ENCODE measurements around the gene ABLIM3. TPM values are rescaled to one million over a fixed set of nuclear protein-coding genes. Genes with fewer than 3 reads are reported as not detected.

The ABLIM3 gene
- total and polyA plus RNA-seq, 10 of the 15 experiments (the other 5 are each of a cell fraction or from before 2014, with no cell fraction given): 0.03 TPM; not detected in 9

GRCh38 chr5:149274939-149275338 is 133.6 kb downstream of the ABLIM3 start:
- Histone ChIP-seq H3K27ac (ENCODE audit: control insufficient read depth, insufficient read depth) (no peak overlapping the region), H3K9ac (ENCODE audit: control insufficient read depth, insufficient read depth, low read length) (no peak overlapping the region), H3K36me3 (ENCODE audit: control insufficient read depth in 2 of 2, insufficient read depth in 2 of 2, low read length in 1 of 2) (no peaks in the 10 kb centered on the region), H3K27me3 (replicated peaks in 1 of 2; ENCODE audit: control insufficient read depth in 2 of 2, insufficient read depth in 2 of 2, low read length in 1 of 2) (peaks cover 12 to 13% of the 10 kb centered on the region in 2 experiments), H4K20me1 (ENCODE audit: control insufficient read depth, insufficient read depth) (no peaks in the 10 kb centered on the region), H3K4me1 (ENCODE audit: control insufficient read depth, insufficient read depth, low read length) (no peaks in the 10 kb centered on the region), H3K4me3 (no peak overlapping the region), H2AFZ (ENCODE audit: control insufficient read depth, low read depth, low read length) (no peak overlapping the region), H3K9me3 (replicated peaks; ENCODE audit: control insufficient read depth, insufficient read depth, low read length) (no peaks in the 10 kb centered on the region; the same call in 2 of the 3 replicates), H3K79me2 (ENCODE audit: control insufficient read depth, insufficient read depth, low read length) (no peaks in the 10 kb centered on the region), H3K4me2 (ENCODE audit: control insufficient read depth, insufficient read depth) (no peak overlapping the region)
- POLR2A ChIA-PET: no interaction called here
- no TSS peak for BruUV-seq (replicated peaks)
- intact Hi-C loops (cut with micrococcal nuclease; ENCODE audit: unreplicated experiment) (no loop called here), in situ Hi-C loops (cut with MboI) (no loop called here)
- RAD21 ChIA-PET (ENCODE audit: unreplicated experiment): no interaction called here
- DNase-seq (ENCODE audit: low read depth, low spot score): no peak
- no peak for ATAC-seq
- SMC1A ChIA-PET (ENCODE audit: uncharacterized antibody, unreplicated experiment): no interaction called here
- 33% methylated on average over 1 of the region's 1 CpG for WGBS (ENCODE audit: insufficient coverage, insufficient replicate concordance, low lambda C conversion rate, missing lambda C conversion rate)
- FAIRE-seq: no peak
- CTCF ChIA-PET: interaction anchor here (0.6 kb wide), 1 partner anchor 21 kb away, joined by 3 read pairs; no protein-coding TSS in a partner anchor
- no peak for TF ChIP-seq RBBP5 (conservative IDR thresholded peaks at IDR 0.05)
- TF ChIP-seq RAD21 (IDR thresholded peaks at IDR 0.05; ENCODE audit: insufficient read depth, low read depth, low read length): no peak
- no peak for TF ChIP-seq NFYB (IDR thresholded peaks at IDR 0.05; ENCODE audit: insufficient read depth, low read depth, low read length)
- no peak for TF ChIP-seq CHD2 (IDR thresholded peaks at IDR 0.05; ENCODE audit: borderline replicate concordance, low read depth, low read length)
- TF ChIP-seq, protein P1, sequence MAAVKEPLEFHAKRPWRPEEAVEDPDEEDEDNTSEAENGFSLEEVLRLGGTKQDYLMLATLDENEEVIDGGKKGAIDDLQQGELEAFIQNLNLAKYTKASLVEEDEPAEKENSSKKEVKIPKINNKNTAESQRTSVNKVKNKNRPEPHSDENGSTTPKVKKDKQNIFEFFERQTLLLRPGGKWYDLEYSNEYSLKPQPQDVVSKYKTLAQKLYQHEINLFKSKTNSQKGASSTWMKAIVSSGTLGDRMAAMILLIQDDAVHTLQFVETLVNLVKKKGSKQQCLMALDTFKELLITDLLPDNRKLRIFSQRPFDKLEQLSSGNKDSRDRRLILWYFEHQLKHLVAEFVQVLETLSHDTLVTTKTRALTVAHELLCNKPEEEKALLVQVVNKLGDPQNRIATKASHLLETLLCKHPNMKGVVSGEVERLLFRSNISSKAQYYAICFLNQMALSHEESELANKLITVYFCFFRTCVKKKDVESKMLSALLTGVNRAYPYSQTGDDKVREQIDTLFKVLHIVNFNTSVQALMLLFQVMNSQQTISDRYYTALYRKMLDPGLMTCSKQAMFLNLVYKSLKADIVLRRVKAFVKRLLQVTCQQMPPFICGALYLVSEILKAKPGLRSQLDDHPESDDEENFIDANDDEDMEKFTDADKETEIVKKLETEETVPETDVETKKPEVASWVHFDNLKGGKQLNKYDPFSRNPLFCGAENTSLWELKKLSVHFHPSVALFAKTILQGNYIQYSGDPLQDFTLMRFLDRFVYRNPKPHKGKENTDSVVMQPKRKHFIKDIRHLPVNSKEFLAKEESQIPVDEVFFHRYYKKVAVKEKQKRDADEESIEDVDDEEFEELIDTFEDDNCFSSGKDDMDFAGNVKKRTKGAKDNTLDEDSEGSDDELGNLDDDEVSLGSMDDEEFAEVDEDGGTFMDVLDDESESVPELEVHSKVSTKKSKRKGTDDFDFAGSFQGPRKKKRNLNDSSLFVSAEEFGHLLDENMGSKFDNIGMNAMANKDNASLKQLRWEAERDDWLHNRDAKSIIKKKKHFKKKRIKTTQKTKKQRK (IDR thresholded peaks at IDR 0.05; ENCODE audit: low read depth, low read length): no peak
- no peak for TF ChIP-seq STAT3 (IDR thresholded peaks at IDR 0.05; ENCODE audit: low read depth, low read length)
- TF ChIP-seq IRF3 (IDR thresholded peaks at IDR 0.05): no peak
- TF ChIP-seq, protein P2, sequence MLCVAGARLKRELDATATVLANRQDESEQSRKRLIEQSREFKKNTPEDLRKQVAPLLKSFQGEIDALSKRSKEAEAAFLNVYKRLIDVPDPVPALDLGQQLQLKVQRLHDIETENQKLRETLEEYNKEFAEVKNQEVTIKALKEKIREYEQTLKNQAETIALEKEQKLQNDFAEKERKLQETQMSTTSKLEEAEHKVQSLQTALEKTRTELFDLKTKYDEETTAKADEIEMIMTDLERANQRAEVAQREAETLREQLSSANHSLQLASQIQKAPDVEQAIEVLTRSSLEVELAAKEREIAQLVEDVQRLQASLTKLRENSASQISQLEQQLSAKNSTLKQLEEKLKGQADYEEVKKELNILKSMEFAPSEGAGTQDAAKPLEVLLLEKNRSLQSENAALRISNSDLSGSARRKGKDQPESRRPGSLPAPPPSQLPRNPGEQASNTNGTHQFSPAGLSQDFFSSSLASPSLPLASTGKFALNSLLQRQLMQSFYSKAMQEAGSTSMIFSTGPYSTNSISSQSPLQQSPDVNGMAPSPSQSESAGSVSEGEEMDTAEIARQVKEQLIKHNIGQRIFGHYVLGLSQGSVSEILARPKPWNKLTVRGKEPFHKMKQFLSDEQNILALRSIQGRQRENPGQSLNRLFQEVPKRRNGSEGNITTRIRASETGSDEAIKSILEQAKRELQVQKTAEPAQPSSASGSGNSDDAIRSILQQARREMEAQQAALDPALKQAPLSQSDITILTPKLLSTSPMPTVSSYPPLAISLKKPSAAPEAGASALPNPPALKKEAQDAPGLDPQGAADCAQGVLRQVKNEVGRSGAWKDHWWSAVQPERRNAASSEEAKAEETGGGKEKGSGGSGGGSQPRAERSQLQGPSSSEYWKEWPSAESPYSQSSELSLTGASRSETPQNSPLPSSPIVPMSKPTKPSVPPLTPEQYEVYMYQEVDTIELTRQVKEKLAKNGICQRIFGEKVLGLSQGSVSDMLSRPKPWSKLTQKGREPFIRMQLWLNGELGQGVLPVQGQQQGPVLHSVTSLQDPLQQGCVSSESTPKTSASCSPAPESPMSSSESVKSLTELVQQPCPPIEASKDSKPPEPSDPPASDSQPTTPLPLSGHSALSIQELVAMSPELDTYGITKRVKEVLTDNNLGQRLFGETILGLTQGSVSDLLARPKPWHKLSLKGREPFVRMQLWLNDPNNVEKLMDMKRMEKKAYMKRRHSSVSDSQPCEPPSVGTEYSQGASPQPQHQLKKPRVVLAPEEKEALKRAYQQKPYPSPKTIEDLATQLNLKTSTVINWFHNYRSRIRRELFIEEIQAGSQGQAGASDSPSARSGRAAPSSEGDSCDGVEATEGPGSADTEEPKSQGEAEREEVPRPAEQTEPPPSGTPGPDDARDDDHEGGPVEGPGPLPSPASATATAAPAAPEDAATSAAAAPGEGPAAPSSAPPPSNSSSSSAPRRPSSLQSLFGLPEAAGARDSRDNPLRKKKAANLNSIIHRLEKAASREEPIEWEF (IDR thresholded peaks at IDR 0.05; ENCODE audit: insufficient replicate concordance, low read depth, low read length): no peak
- TF ChIP-seq, protein P3, sequence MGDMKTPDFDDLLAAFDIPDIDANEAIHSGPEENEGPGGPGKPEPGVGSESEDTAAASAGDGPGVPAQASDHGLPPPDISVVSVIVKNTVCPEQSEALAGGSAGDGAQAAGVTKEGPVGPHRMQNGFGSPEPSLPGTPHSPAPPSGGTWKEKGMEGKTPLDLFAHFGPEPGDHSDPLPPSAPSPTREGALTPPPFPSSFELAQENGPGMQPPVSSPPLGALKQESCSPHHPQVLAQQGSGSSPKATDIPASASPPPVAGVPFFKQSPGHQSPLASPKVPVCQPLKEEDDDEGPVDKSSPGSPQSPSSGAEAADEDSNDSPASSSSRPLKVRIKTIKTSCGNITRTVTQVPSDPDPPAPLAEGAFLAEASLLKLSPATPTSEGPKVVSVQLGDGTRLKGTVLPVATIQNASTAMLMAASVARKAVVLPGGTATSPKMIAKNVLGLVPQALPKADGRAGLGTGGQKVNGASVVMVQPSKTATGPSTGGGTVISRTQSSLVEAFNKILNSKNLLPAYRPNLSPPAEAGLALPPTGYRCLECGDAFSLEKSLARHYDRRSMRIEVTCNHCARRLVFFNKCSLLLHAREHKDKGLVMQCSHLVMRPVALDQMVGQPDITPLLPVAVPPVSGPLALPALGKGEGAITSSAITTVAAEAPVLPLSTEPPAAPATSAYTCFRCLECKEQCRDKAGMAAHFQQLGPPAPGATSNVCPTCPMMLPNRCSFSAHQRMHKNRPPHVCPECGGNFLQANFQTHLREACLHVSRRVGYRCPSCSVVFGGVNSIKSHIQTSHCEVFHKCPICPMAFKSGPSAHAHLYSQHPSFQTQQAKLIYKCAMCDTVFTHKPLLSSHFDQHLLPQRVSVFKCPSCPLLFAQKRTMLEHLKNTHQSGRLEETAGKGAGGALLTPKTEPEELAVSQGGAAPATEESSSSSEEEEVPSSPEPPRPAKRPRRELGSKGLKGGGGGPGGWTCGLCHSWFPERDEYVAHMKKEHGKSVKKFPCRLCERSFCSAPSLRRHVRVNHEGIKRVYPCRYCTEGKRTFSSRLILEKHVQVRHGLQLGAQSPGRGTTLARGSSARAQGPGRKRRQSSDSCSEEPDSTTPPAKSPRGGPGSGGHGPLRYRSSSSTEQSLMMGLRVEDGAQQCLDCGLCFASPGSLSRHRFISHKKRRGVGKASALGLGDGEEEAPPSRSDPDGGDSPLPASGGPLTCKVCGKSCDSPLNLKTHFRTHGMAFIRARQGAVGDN (IDR thresholded peaks at IDR 0.05): no peak
- no peak for TF ChIP-seq ZNF207 (IDR thresholded peaks at IDR 0.05; ENCODE audit: borderline replicate concordance)
- no peak for TF ChIP-seq SP1 (IDR thresholded peaks at IDR 0.05; ENCODE audit: low read depth, low read length)
